SK-N-SH (cell line): ENCODE data around the gene SPATA13. TPM values are rescaled to one million over a fixed set of nuclear protein-coding genes. Genes with fewer than 3 reads are reported as not detected.

Experiments
- CTCF ChIA-PET: fragments of 300-600, 350-600 bp; formaldehyde crosslinking; extraction: SDS; loops from one replicate; lab custom pipeline; 2021; lab: Yijun Ruan, JAX
- POLR2A ChIA-PET: fragments of 350-600 bp; sonication (Branson Sonifier 250); formaldehyde crosslinking; extraction: SDS; loops from one replicate; lab custom pipeline; 2020; ENCODE audit warnings: antibody characterized with exemption, inconsistent platforms; lab: Yijun Ruan, JAX
- DNase-seq: peaks from one replicate; pipeline ENCODE4 v3.0.0; 2012
- H2AFZ ChIP-seq: fragments of 200-600 bp; sonication (generic); 2 replicates; pipeline ENCODE4 v1.8.1; 2016; ENCODE audit warnings: antibody characterized with exemption, mild to moderate bottlenecking, low read depth
- H3F3A ChIP-seq: fragments of 200-600 bp; sonication (generic); replicated peaks from 2 replicates; pipeline ENCODE3; 2016; ENCODE audit warnings: antibody characterized with exemption, mild to moderate bottlenecking; ENCODE audit not compliant: insufficient read depth
- H3K27ac ChIP-seq, 2 experiments: fragments of 200-500 bp in 1 of 2; fragments of 200-600 bp in 1 of 2; sonication (Bioruptor generic) in 1 of 2; sonication (generic), shearing (Covaris generic) in 1 of 2; 2 replicates each; pipeline versions ENCODE4 v1.5.1 to v1.6.1; 2014 to 2016; ENCODE audit warnings: low read depth in 2 of 2, inconsistent platforms in 1 of 2, low read length in 1 of 2, mild to moderate bottlenecking in 1 of 2, mixed read lengths in 1 of 2
- H3K27me3 ChIP-seq: fragments of 200-600 bp; sonication (generic), shearing (Covaris generic); 2 replicates; pipeline ENCODE4 v1.6.1; 2016; ENCODE audit warnings: mixed run types; ENCODE audit not compliant: insufficient read depth
- H3K36me3 ChIP-seq, 2 experiments: fragments of 200-500 bp in 1 of 2; fragments of 200-600 bp in 1 of 2; sonication (Bioruptor generic) in 1 of 2; sonication (generic) in 1 of 2; replicated peaks in 1 of 2; 2 replicates each; pipeline versions ENCODE3 to v1.5.1; 2014 to 2016; ENCODE audit warnings: low read length in 1 of 2, mild to moderate bottlenecking in 1 of 2; ENCODE audit not compliant: insufficient read depth in 2 of 2, control insufficient read depth in 1 of 2
- H3K4me1 ChIP-seq, 2 experiments: fragments of 200-500 bp in 1 of 2; fragments of 200-600 bp in 1 of 2; sonication (Bioruptor generic) in 1 of 2; sonication (generic), shearing (Covaris generic) in 1 of 2; 2 replicates each; pipeline versions ENCODE4 v1.5.1 to v1.6.1; 2014 to 2016; ENCODE audit warnings: low read depth in 1 of 2, low read length in 1 of 2, mixed run types in 1 of 2; ENCODE audit not compliant: insufficient read depth in 2 of 2, control insufficient read depth in 1 of 2
- H3K4me2 ChIP-seq: fragments of 200-600 bp; sonication (generic), shearing (Covaris generic); 2 replicates; pipeline ENCODE4 v1.6.1; 2017; ENCODE audit warnings: mixed run types
- H3K4me3 ChIP-seq, 2 experiments: fragments of 200-500 bp in 1 of 2; fragments of 200-600 bp in 1 of 2; sonication (Bioruptor generic) in 1 of 2; sonication (generic), shearing (Covaris generic) in 1 of 2; 2 replicates each; pipeline versions ENCODE4 v1.5.1 to v1.8.1; 2014 to 2016; ENCODE audit warnings: low read depth in 2 of 2, inconsistent platforms in 1 of 2, low read length in 1 of 2, mild to moderate bottlenecking in 1 of 2, mixed read lengths in 1 of 2, moderate library complexity in 1 of 2
- H3K79me2 ChIP-seq: fragments of 200-600 bp; sonication (generic); 2 replicates; pipeline ENCODE4 v1.8.1; 2017; ENCODE audit warnings: mild to moderate bottlenecking; ENCODE audit not compliant: insufficient read depth
- H3K9ac ChIP-seq: fragments of 200-600 bp; sonication (generic); 2 replicates; pipeline ENCODE4 v1.6.1; 2017; ENCODE audit warnings: mixed run types
- H3K9me2 ChIP-seq: fragments of 200-600 bp; sonication (generic); 2 replicates; pipeline ENCODE4 v1.6.1; 2017; ENCODE audit warnings: mixed run types
- H3K9me3 ChIP-seq: fragments of 200-600 bp; sonication (generic); 2 replicates; pipeline ENCODE4 v1.6.1; 2017; ENCODE audit warnings: mixed run types, mild to moderate bottlenecking, moderate library complexity
- H4K20me1 ChIP-seq: fragments of 200-600 bp; sonication (generic); 2 replicates; pipeline ENCODE4 v1.6.1; 2017; ENCODE audit warnings: mild to moderate bottlenecking, mixed run types; ENCODE audit not compliant: insufficient read depth
- FOSL2 ChIP-seq: IDR thresholded peaks from 2 replicates; pipeline ENCODE4 v1.4.0; 2012; ENCODE audit warnings: low read depth, mild to moderate bottlenecking, moderate library complexity, borderline replicate concordance
- FOXJ3 ChIP-seq: sonication (generic); formaldehyde crosslinking; IDR thresholded peaks from 2 replicates; pipeline ENCODE4 v1.5.1; 2020; ENCODE audit warnings: mild to moderate bottlenecking, missing genetic modification reagents
- GABPA ChIP-seq: IDR thresholded peaks from 2 replicates; pipeline ENCODE4 v1.4.0; 2012; ENCODE audit warnings: low read depth, mild to moderate bottlenecking
- GATA2 ChIP-seq: sonication (generic); formaldehyde crosslinking; IDR thresholded peaks from 2 replicates; pipeline ENCODE4 v1.5.0; 2020; ENCODE audit warnings: mild to moderate bottlenecking, missing genetic modification reagents
- MEF2A ChIP-seq: IDR thresholded peaks from 2 replicates; pipeline ENCODE4 v1.4.0; 2012; ENCODE audit warnings: low read depth, borderline replicate concordance
- MXI1 ChIP-seq: IDR thresholded peaks from 2 replicates; pipeline ENCODE4 v1.6.1; 2012; ENCODE audit warnings: mild to moderate bottlenecking, low read depth, low read length, improper control_type of control experiment
- NRF1 ChIP-seq: IDR thresholded peaks from 2 replicates; pipeline ENCODE4 v1.6.1; 2012; ENCODE audit warnings: low read depth, mild to moderate bottlenecking, low read length
- POLR2AphosphoS5 ChIP-seq: IDR thresholded peaks from 2 replicates; pipeline ENCODE4 v1.6.1; 2012; ENCODE audit warnings: low read depth, low read length
- RAD21 ChIP-seq: IDR thresholded peaks from 2 replicates; pipeline ENCODE4 v1.6.1; 2012; ENCODE audit warnings: mild to moderate bottlenecking, low read length
- RCOR1 ChIP-seq: fragments of 150-350 bp; IDR thresholded peaks from 2 replicates; pipeline ENCODE4 v1.6.1; 2017; ENCODE audit warnings: antibody characterized with exemption, low read length
- RFX5 ChIP-seq: IDR thresholded peaks from 2 replicates; pipeline ENCODE4 v1.6.1; 2012; ENCODE audit warnings: mild to moderate bottlenecking, improper control_type of control experiment, low read length
- SIN3A ChIP-seq: IDR thresholded peaks from 2 replicates; pipeline ENCODE4 v1.6.1; 2012; ENCODE audit warnings: low read depth, mild to moderate bottlenecking, low read length, moderate library complexity, borderline replicate concordance
- TCF12 ChIP-seq: IDR thresholded peaks from 2 replicates; pipeline ENCODE4 v1.4.0; 2012
- YY1 ChIP-seq: IDR thresholded peaks from 2 replicates; pipeline ENCODE4 v1.4.0; 2012; ENCODE audit warnings: low read depth, mild to moderate bottlenecking
- WGBS: methylation state at CpG from one replicate; pipeline ENCODE4 v1.1.6; 2017; ENCODE audit warnings: low lambda C conversion rate; 5-methylcytosine and 5-hydroxymethylcytosine counted together
- polyA plus RNA-seq, 3 experiments: library from polyadenylated mRNA; depleted of rRNA; stranded (reverse); fragments of >200 nt; gene quantifications; 2 replicates each; pipeline ENCODE4 v1.2.3, GENCODE V29; 2012
- TF ChIP-seq, protein P1 (sequence below): fragments of 200-600 bp; sonication (generic); IDR thresholded peaks from 2 replicates; pipeline ENCODE4 v1.6.1; 2017; ENCODE audit warnings: antibody characterized with exemption, mild to moderate bottlenecking, moderate library complexity
- TF ChIP-seq, protein P2 (sequence below): fragments of 150-350 bp; IDR thresholded peaks from 2 replicates; pipeline ENCODE4 v1.6.1; 2016; ENCODE audit warnings: mild to moderate bottlenecking, low read depth, low read length
- TF ChIP-seq, protein P3 (sequence below): IDR thresholded peaks from 2 replicates; pipeline ENCODE4 v1.4.0; 2012; ENCODE audit warnings: low read depth, borderline replicate concordance
- TF ChIP-seq, protein P4 (sequence below): IDR thresholded peaks from 2 replicates; pipeline ENCODE4 v1.6.1; 2012; ENCODE audit warnings: mild to moderate bottlenecking, low read depth, low read length, moderate library complexity
- TF ChIP-seq, protein P5 (sequence below): IDR thresholded peaks from 2 replicates; pipeline ENCODE4 v1.4.0; 2012; ENCODE audit warnings: low read depth
- TF ChIP-seq, protein P6 (sequence below): IDR thresholded peaks from 2 replicates; pipeline ENCODE4 v1.4.0; 2012; ENCODE audit warnings: low read depth, borderline replicate concordance

SPATA13 gene
- polyA plus RNA-seq, 1 of the 3 experiments (the other 2 are of a cell fraction) = 4.3 TPM

DNA sequence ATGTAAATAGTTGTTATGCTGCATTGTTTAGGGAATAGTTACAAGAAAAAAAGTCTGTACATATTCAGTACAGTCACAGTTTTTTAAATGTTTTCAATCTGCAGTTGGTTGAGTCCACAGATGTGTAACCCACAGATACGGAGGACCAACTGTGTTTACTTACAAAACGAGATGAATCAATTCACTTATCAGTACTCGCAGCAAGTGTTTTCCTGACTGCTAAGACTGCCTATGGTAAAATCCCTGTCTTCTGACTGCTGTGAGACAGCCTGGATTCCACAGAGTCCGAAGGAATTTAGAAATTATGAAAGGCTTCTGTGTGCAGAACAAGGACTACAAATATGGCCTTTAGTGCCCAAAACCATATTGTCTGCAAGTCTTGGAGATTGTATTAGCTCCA, 103.1 kb downstream of the SPATA13 start:
- no peaks in the 10 kb centered on the region for H3F3A ChIP-seq
- POLR2A ChIA-PET = no interaction called here
- no peaks in the 10 kb centered on the region for H3K79me2 ChIP-seq
- no peaks in the 10 kb centered on the region for H3K36me3 ChIP-seq
- no peaks in the 10 kb centered on the region for H3K9me3 ChIP-seq
- H3K27ac ChIP-seq = no peak overlapping the region
- no peak overlapping the region for H3K9ac ChIP-seq
- TF ChIP-seq FOXJ3 (CRISPR knock-in tag) (no peak), RCOR1 (no peak), FOSL2 (no peak), GATA2 (CRISPR knock-in tag) (no peak), SIN3A (no peak), YY1 (no peak), POLR2AphosphoS5 (no peak), GABPA (no peak), MEF2A (no peak), RAD21 (no peak), NRF1 (no peak), TCF12 (no peak), RFX5 (no peak), MXI1 (no peak)
- TF ChIP-seq, protein P1, sequence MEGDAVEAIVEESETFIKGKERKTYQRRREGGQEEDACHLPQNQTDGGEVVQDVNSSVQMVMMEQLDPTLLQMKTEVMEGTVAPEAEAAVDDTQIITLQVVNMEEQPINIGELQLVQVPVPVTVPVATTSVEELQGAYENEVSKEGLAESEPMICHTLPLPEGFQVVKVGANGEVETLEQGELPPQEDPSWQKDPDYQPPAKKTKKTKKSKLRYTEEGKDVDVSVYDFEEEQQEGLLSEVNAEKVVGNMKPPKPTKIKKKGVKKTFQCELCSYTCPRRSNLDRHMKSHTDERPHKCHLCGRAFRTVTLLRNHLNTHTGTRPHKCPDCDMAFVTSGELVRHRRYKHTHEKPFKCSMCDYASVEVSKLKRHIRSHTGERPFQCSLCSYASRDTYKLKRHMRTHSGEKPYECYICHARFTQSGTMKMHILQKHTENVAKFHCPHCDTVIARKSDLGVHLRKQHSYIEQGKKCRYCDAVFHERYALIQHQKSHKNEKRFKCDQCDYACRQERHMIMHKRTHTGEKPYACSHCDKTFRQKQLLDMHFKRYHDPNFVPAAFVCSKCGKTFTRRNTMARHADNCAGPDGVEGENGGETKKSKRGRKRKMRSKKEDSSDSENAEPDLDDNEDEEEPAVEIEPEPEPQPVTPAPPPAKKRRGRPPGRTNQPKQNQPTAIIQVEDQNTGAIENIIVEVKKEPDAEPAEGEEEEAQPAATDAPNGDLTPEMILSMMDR = no peak
- TF ChIP-seq, protein P2, sequence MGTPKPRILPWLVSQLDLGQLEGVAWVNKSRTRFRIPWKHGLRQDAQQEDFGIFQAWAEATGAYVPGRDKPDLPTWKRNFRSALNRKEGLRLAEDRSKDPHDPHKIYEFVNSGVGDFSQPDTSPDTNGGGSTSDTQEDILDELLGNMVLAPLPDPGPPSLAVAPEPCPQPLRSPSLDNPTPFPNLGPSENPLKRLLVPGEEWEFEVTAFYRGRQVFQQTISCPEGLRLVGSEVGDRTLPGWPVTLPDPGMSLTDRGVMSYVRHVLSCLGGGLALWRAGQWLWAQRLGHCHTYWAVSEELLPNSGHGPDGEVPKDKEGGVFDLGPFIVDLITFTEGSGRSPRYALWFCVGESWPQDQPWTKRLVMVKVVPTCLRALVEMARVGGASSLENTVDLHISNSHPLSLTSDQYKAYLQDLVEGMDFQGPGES = no peak
- TF ChIP-seq, protein P3, sequence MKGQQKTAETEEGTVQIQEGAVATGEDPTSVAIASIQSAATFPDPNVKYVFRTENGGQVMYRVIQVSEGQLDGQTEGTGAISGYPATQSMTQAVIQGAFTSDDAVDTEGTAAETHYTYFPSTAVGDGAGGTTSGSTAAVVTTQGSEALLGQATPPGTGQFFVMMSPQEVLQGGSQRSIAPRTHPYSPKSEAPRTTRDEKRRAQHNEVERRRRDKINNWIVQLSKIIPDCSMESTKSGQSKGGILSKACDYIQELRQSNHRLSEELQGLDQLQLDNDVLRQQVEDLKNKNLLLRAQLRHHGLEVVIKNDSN = no peak
- TF ChIP-seq, protein P4, sequence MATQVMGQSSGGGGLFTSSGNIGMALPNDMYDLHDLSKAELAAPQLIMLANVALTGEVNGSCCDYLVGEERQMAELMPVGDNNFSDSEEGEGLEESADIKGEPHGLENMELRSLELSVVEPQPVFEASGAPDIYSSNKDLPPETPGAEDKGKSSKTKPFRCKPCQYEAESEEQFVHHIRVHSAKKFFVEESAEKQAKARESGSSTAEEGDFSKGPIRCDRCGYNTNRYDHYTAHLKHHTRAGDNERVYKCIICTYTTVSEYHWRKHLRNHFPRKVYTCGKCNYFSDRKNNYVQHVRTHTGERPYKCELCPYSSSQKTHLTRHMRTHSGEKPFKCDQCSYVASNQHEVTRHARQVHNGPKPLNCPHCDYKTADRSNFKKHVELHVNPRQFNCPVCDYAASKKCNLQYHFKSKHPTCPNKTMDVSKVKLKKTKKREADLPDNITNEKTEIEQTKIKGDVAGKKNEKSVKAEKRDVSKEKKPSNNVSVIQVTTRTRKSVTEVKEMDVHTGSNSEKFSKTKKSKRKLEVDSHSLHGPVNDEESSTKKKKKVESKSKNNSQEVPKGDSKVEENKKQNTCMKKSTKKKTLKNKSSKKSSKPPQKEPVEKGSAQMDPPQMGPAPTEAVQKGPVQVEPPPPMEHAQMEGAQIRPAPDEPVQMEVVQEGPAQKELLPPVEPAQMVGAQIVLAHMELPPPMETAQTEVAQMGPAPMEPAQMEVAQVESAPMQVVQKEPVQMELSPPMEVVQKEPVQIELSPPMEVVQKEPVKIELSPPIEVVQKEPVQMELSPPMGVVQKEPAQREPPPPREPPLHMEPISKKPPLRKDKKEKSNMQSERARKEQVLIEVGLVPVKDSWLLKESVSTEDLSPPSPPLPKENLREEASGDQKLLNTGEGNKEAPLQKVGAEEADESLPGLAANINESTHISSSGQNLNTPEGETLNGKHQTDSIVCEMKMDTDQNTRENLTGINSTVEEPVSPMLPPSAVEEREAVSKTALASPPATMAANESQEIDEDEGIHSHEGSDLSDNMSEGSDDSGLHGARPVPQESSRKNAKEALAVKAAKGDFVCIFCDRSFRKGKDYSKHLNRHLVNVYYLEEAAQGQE = no peak
- TF ChIP-seq, protein P5, sequence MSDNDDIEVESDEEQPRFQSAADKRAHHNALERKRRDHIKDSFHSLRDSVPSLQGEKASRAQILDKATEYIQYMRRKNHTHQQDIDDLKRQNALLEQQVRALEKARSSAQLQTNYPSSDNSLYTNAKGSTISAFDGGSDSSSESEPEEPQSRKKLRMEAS = no peak
- TF ChIP-seq, protein P6, sequence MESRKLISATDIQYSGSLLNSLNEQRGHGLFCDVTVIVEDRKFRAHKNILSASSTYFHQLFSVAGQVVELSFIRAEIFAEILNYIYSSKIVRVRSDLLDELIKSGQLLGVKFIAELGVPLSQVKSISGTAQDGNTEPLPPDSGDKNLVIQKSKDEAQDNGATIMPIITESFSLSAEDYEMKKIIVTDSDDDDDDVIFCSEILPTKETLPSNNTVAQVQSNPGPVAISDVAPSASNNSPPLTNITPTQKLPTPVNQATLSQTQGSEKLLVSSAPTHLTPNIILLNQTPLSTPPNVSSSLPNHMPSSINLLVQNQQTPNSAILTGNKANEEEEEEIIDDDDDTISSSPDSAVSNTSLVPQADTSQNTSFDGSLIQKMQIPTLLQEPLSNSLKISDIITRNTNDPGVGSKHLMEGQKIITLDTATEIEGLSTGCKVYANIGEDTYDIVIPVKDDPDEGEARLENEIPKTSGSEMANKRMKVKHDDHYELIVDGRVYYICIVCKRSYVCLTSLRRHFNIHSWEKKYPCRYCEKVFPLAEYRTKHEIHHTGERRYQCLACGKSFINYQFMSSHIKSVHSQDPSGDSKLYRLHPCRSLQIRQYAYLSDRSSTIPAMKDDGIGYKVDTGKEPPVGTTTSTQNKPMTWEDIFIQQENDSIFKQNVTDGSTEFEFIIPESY = no peak
- TF ChIP-seq, all 33 proteins: peak for 0
- Histone ChIP-seq H3K27me3 (no peaks in the 10 kb centered on the region), H2AFZ (no peak overlapping the region), H3K4me1 (no peaks in the 10 kb centered on the region; a peak in 1 of 4 replicates), H4K20me1 (no peaks in the 10 kb centered on the region), H3K4me2 (no peak overlapping the region), H3K4me3 (no peak overlapping the region), H3K9me2 (no peaks in the 10 kb centered on the region)
- CTCF ChIA-PET = interaction anchor here (1.8 kb wide), 1 partner anchor 35 kb away, joined by 6 read pairs; no protein-coding TSS in a partner anchor
- WGBS = 80% methylated on average over 4 of the region's 4 CpGs
- no peak for DNase-seq
